Measurements from ENCODE around the gene USP25. TPM values are rescaled to one million over a fixed set of nuclear protein-coding genes. Genes with fewer than 3 reads are reported as not detected.

Gene USP25
- total RNA-seq, 2 donors from 2014 or later, result 32.0 to 43.5 TPM

- ATAC-seq (ENCODE audit: insufficient number of reproducible peaks, low FRiP score, low read depth), result no peak
- no peak overlapping the region for H3K27ac ChIP-seq
Measured at GRCh38 chr21:15928686-15929425, 199.1 kb downstream of the USP25 start.

GRCh38 chr21:15929536-15929935 is 199.8 kb downstream of the USP25 start:
- H3K27ac ChIP-seq, result no peak overlapping the region

More at GRCh38 chr21:15928686-15929425, 199.1 kb downstream of the USP25 start:
- Histone ChIP-seq H3K9me3 (no peaks in the 10 kb centered on the region), H3K4me1 (ENCODE audit: control insufficient read depth in 1 of 2, low read depth in 2 of 2) (no peaks in the 10 kb centered on the region), H3K27me3 (replicated peaks; ENCODE audit: insufficient read depth) (no peaks in the 10 kb centered on the region), H3K4me3 (no peak overlapping the region), H3K36me3 (no peaks in the 10 kb centered on the region)
- DNase-seq (ENCODE audit: low spot score), result no peak
- no peak for TF ChIP-seq CTCF (IDR thresholded peaks at IDR 0.05)

More at GRCh38 chr21:15929536-15929935, 199.8 kb downstream of the USP25 start:
- ATAC-seq (ENCODE audit: insufficient number of reproducible peaks, low FRiP score, low read depth), result no peak
- no peaks in the 10 kb centered on the region for H3K36me3 ChIP-seq
- no peak overlapping the region for H3K4me3 ChIP-seq
- DNase-seq (ENCODE audit: low spot score), result no peak
- no peak for TF ChIP-seq CTCF (IDR thresholded peaks at IDR 0.05)
- no peaks in the 10 kb centered on the region for H3K4me1 ChIP-seq (ENCODE audit: control insufficient read depth in 1 of 2, low read depth in 2 of 2)
- no peaks in the 10 kb centered on the region for H3K27me3 ChIP-seq (replicated peaks; ENCODE audit: insufficient read depth)
- H3K9me3 ChIP-seq, result no peaks in the 10 kb centered on the region

Measured in thoracic aorta (tissue), 2 donors.